Subcutaneous abdominal adipose tissue (tissue), 5 donors: ENCODE data around the gene PFKL.

Experiments
- H3K27ac ChIP-seq: one replicate; pipeline ENCODE4 v1.7.0; 2013; ENCODE audit warnings: low read depth, mild to moderate bottlenecking, inconsistent platforms, low read length, moderate library complexity
- H3K27me3 ChIP-seq, 5 donors: one replicate each; pipeline ENCODE4 v1.7.0; 2013; ENCODE audit warnings: low read length in 5 of 5, inconsistent platforms in 1 of 5; ENCODE audit not compliant: control insufficient read depth in 5 of 5, insufficient read depth in 4 of 5
- H3K36me3 ChIP-seq, 5 donors: one replicate each; pipeline ENCODE4 v1.7.0; 2013; ENCODE audit warnings: low read length in 5 of 5; ENCODE audit not compliant: control insufficient read depth in 5 of 5, insufficient read depth in 5 of 5
- H3K4me1 ChIP-seq, 5 donors: one replicate each; pipeline ENCODE4 v1.7.0; 2013; ENCODE audit warnings: low read length in 5 of 5, mild to moderate bottlenecking in 3 of 5, moderate library complexity in 1 of 5; ENCODE audit not compliant: control insufficient read depth in 5 of 5, insufficient read depth in 5 of 5
- H3K4me3 ChIP-seq, 5 donors: one replicate each; pipeline ENCODE4 v1.7.0; 2013; ENCODE audit warnings: low read length in 5 of 5, low read depth in 1 of 5
- H3K9ac ChIP-seq, 5 donors: one replicate each; pipeline ENCODE4 v1.7.0; 2013; ENCODE audit warnings: low read length in 5 of 5, mild to moderate bottlenecking in 4 of 5, moderate library complexity in 3 of 5
- H3K9me3 ChIP-seq, 5 donors: one replicate each; pipeline ENCODE4 v1.7.0; 2013; ENCODE audit warnings: low read length in 5 of 5; ENCODE audit not compliant: control insufficient read depth in 5 of 5
- donor health status: healthy.
- donor health status: healthy.
- donor health status: healthy.
- donor health status: healthy.
- donor health status: healthy.

Gene PFKL

GRCh38 chr21:44299458-44300261, at the start of gene PFKL:
Gene PFKL, plus strand, starts transcription at chr21:44300053. Its CDS starts 53 bp downstream, at chr21:44300106.
- no peaks in the 10 kb centered on the region for H3K9me3 ChIP-seq
- peak within 1 kb of the TSS; percentile 11 to 84 (median 75) for H3K9ac ChIP-seq
- H3K27me3 ChIP-seq: no peaks in the 10 kb centered on the region
- H3K36me3 ChIP-seq: no peaks in the 10 kb centered on the region
- peak within 1 kb of the TSS; percentile 84 for H3K27ac ChIP-seq
- peak within 1 kb of the TSS; percentile 31 to 77 (median 70) for H3K4me3 ChIP-seq
- H3K4me1 ChIP-seq: peaks cover 7 to 77% (median 70%) of the 10 kb centered on the region in 5 donors

DNA sequence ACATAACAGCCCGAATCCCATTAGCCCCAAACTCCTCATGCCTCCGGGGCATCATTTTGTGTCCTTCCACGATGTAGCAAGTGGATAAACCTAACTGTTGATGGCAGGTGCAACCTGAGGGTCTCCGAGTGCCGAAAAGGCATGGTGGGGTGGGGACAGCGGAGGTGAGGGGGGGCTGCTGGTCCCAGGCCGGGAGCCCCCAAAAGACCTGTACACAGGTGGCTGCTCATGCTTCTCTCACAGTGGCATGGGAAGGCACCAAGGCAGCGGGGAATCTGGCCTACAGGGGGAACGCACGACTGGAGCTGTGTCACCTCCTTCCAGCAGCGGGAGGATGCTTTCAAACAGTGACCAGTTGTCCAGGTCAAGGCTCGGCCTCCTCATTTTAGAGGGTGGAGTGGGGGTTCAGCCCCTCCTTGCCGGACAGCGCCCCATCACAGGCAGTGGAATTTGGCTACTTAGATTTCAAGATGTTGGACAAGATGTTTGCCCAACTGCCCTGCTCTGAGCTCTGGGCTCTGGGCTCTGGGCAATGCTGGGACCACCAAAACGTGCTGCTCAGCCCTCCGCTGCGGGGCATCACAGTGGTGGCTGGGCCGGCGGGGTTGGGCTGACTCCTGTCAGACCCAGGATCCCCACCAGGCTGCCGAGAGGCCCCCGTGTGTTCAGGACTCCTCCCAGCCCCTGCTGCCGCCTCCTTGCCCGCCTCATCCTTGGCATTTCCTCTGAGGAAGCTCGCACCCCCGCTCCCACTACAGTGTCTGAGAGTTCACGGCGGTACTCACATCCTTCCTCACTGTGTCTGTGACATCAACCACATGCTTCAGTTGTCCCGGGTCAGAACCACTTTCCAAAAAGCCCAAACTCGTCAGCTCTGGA, 45.8 kb upstream of the PFKL start:
- no peak overlapping the region for H3K9ac ChIP-seq
- H3K36me3 ChIP-seq: no peaks in the 10 kb centered on the region
- no peaks in the 10 kb centered on the region for H3K9me3 ChIP-seq
- H3K27ac ChIP-seq: no peak overlapping the region
- H3K27me3 ChIP-seq: peaks cover 0 to 2% (median 0%) of the 10 kb centered on the region in 5 donors
- H3K4me1 ChIP-seq: peaks cover 0 to 4% (median 0%) of the 10 kb centered on the region in 5 donors
- H3K4me3 ChIP-seq: no peak overlapping the region

DNA sequence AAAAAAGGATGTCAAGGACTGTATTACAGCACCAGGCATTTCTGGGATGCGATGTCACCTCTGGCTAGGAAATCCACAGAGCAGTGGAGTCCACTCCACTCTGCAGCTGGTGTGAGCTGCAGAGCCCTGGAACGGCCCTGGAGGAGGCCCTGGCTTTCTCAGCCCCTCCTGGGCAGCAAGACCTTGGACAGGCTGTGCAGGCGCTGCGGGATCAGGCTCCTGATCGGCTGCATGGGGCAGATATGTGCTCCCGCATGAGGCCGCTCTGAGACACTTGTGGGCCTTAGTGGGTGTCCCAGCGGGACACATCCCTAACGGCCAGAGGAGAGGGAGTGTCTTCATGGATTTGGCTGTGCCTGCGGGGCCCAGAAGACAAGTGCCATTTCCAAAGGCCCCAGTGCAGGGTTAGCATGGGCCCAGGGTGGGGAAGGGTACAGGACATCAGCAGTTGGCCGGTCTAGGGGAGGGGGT, 44.3 kb upstream of the PFKL start:
- Histone ChIP-seq H3K27me3 (peaks cover 0 to 2% (median 0%) of the 10 kb centered on the region in 5 donors), H3K27ac (no peak overlapping the region), H3K4me3 (no peak overlapping the region), H3K36me3 (no peaks in the 10 kb centered on the region), H3K9ac (no peak overlapping the region), H3K4me1 (peaks cover 0 to 4% (median 0%) of the 10 kb centered on the region in 5 donors), H3K9me3 (peaks cover 0 to 10% (median 0%) of the 10 kb centered on the region in 5 donors)

GRCh38 chr21:44258056-44258725, 41.7 kb upstream of the PFKL start:
- Histone ChIP-seq H3K27me3 (peaks cover 0 to 2% (median 0%) of the 10 kb centered on the region in 5 donors), H3K36me3 (no peaks in the 10 kb centered on the region), H3K9me3 (peaks cover 0 to 10% (median 0%) of the 10 kb centered on the region in 5 donors), H3K27ac (no peak overlapping the region), H3K9ac (no peak overlapping the region), H3K4me3 (no peak overlapping the region), H3K4me1 (peaks cover 0 to 4% (median 0%) of the 10 kb centered on the region in 5 donors)

DNA sequence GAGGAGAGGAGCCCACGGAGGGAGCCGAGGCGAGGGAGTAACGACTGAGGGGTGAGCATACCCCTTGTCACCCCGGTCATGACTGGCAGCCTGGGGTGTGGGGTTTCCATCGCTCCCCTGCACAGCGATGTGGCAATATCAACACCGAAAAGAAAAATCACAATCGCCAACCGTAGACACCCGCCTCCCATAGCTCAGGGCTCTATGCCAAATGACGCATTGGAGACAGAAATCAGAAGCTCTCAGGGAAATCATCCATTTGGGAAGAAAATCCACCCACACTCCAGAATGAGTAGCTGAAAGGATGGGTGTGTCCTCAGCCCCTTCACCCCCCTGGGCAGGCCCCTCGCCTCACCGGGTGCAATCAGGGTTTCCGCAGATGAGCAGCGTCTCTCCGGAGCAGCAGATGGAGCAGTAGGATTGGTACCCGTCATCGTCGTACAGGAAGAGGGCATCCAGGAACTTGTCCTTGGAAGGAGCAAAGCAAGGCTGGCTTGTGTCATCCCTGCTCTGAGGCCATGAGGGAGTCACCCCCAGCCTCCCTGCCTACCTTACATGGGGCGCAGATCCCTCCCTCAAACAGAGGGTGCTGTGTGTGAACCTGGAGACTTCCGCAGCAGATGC, 40.7 kb upstream of the PFKL start:
- Histone ChIP-seq H3K27me3 (no peaks in the 10 kb centered on the region), H3K9ac (no peak overlapping the region), H3K36me3 (no peaks in the 10 kb centered on the region), H3K27ac (no peak overlapping the region), H3K4me1 (peaks cover 0 to 4% (median 0%) of the 10 kb centered on the region in 5 donors), H3K4me3 (no peak overlapping the region), H3K9me3 (peaks cover 0 to 10% (median 0%) of the 10 kb centered on the region in 5 donors)

DNA sequence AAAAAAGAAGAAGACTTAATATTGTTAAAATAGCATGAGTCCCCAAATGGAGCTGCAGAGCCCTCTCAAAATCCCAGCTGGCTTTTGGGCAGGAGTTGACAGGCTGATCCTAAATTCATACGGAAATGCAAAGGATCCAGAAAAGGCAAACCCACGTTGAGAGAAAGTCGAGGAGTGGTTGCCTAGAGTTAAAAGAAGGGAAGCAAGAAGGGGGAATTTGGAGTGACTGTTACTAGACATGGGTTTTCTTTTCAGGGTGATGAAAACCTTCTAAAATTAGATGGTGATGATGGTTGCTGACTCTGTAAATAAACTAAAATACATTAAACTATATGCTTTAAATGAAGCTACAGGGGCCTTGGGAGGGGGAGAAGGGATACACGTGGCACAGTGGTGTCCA, 39.8 kb upstream of the PFKL start:
- Histone ChIP-seq H3K9ac (no peak overlapping the region), H3K27ac (no peak overlapping the region), H3K36me3 (no peaks in the 10 kb centered on the region), H3K9me3 (peaks cover 0 to 10% (median 0%) of the 10 kb centered on the region in 5 donors), H3K4me3 (no peak overlapping the region), H3K27me3 (no peaks in the 10 kb centered on the region), H3K4me1 (no peaks in the 10 kb centered on the region)

GRCh38 chr21:44260791-44261631, 38.8 kb upstream of the PFKL start:
- Histone ChIP-seq H3K4me3 (no peak overlapping the region), H3K27ac (no peak overlapping the region), H3K9ac (no peak overlapping the region), H3K9me3 (peaks cover 0 to 10% (median 0%) of the 10 kb centered on the region in 5 donors), H3K36me3 (no peaks in the 10 kb centered on the region), H3K4me1 (no peaks in the 10 kb centered on the region), H3K27me3 (no peaks in the 10 kb centered on the region)

- no peak within 1 kb of the TSS for H3K9ac ChIP-seq
- H3K4me1 ChIP-seq: no peaks in the 10 kb centered on the region
- H3K27ac ChIP-seq: no peak within 1 kb of the TSS
- H3K27me3 ChIP-seq: no peaks in the 10 kb centered on the region
- H3K4me3 ChIP-seq: no peak within 1 kb of the TSS
- H3K9me3 ChIP-seq: peaks cover 0 to 10% (median 0%) of the 10 kb centered on the region in 5 donors
- H3K36me3 ChIP-seq: no peaks in the 10 kb centered on the region
Observed at GRCh38 chr21:44261675-44262295, 38.1 kb upstream of the PFKL start, which contains the start of gene DNMT3L. Gene DNMT3L, minus strand, starts transcription at chr21:44261897. Its CDS starts 638 bp downstream, at chr21:44261259.
